Measurements from ENCODE around the gene LAMB2. TPM values are rescaled to one million over a fixed set of nuclear protein-coding genes. Genes with fewer than 3 reads are reported as not detected.

LAMB2 gene
- total RNA-seq, 1 donor from 2014 or later, result 772 TPM

DNA sequence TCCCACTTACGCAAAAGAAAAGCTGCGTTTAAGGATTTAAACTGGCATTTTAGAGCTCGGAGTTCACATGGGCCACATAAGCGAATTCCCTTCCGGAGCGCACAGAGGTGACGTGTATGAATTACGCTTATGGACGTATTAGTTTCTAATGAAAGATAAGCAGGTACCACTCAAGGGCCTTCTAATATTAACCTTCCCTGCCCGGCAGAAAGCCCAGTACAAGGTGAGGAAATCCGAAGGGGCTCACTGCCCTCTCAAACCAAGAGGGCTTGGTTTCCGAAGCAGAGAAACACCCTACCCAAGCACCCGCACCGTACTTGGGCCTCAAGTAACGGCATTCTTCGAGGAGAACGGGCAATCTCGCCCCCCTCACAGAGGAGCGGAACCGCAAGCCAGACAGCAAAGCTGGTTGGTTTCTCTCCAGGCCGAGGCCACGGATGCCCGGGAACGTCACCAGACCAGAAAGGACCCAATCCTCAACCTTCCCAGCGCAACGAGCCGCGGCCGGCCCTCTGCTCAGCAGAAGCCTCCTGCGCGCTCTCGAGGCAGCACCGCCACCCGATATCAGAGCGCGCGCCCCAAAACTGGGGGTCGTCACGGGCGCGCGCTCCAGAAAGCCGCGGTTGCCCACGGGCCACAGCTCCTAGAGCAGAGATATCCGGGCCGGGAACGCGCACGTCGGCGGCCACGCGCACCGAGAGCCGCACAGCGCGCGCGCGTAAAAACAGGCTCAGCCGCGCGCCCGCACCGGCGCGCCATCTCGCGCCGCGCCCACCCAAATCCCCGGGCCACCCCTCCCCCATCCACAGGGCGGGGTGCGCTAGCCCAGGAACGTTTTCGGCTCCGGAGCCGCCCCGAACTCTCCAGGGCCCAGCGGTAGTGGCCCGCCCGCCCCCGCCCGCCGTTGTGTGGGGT, 39.7 kb downstream of the LAMB2 start:
- peaks cover 77% of the 10 kb centered on the region for H3K4me1 ChIP-seq
- peak; percentile 84 for DNase-seq
- intact Hi-C loops (cut with micrococcal nuclease), result no loop called here
- H3K27me3 ChIP-seq (ENCODE audit: low read depth), result no peaks in the 10 kb centered on the region
- peak overlapping the region; percentile 98 for H3K4me3 ChIP-seq
- peaks cover 26% of the 10 kb centered on the region for H3K36me3 ChIP-seq
- TF ChIP-seq, protein P1, sequence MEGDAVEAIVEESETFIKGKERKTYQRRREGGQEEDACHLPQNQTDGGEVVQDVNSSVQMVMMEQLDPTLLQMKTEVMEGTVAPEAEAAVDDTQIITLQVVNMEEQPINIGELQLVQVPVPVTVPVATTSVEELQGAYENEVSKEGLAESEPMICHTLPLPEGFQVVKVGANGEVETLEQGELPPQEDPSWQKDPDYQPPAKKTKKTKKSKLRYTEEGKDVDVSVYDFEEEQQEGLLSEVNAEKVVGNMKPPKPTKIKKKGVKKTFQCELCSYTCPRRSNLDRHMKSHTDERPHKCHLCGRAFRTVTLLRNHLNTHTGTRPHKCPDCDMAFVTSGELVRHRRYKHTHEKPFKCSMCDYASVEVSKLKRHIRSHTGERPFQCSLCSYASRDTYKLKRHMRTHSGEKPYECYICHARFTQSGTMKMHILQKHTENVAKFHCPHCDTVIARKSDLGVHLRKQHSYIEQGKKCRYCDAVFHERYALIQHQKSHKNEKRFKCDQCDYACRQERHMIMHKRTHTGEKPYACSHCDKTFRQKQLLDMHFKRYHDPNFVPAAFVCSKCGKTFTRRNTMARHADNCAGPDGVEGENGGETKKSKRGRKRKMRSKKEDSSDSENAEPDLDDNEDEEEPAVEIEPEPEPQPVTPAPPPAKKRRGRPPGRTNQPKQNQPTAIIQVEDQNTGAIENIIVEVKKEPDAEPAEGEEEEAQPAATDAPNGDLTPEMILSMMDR (IDR thresholded peaks at IDR 0.05; ENCODE audit: borderline replicate concordance), result no peak
- no peaks in the 10 kb centered on the region for H3K9me3 ChIP-seq (replicated peaks)
- H3K27ac ChIP-seq (replicated peaks), result peak overlapping the region; percentile 97

DNA sequence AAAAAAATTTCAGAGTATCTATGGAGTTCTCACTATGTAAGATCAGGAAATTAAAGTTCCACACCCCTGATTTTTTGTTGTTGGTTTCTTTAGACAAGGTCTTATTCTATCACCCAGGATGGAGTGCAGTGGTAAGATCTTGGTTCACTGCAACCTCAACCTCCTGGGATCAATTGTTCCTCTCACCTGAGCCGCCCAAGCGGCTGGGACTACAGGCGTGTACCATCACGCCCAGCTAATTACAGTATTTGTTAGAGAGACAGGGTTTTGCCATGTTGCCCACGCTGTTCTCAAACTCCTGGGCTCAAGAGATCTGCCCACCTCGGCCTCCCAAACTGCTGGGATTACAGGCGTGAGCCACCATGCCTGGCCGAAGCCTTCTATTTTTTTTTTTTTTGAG, 51.4 kb downstream of the LAMB2 start:
- DNase-seq, result no peak
- H3K9me3 ChIP-seq (replicated peaks), result no peaks in the 10 kb centered on the region
- intact Hi-C loops (cut with micrococcal nuclease), result no loop called here
- peaks cover 21% of the 10 kb centered on the region for H3K36me3 ChIP-seq
- no peaks in the 10 kb centered on the region for H3K27me3 ChIP-seq (ENCODE audit: low read depth)
- TF ChIP-seq, protein P1 (IDR thresholded peaks at IDR 0.05; ENCODE audit: borderline replicate concordance), result no peak
- H3K4me3 ChIP-seq, result no peak overlapping the region
- no peak overlapping the region for H3K27ac ChIP-seq (replicated peaks)
- H3K4me1 ChIP-seq, result peaks cover 4% of the 10 kb centered on the region

DNA sequence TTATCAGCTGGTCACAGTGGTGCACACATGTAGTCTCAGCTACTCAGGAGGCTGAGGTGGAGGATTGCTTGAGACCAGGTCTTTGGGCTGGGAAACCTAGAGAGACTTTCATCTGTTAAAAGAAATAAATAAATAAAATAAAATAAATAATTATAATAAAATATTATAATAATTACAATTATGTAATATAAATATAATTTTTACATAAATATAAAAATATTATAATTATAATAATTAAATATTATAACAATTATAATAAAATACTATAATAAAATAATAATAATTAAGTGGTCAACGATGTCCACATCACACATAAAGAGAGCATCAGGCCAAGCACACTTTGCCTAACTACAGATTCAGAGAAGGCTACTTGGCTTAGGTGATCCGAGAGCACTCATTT, 53.6 kb downstream of the LAMB2 start:
- no peak for DNase-seq
- Histone ChIP-seq H3K27ac (replicated peaks) (no peak overlapping the region), H3K27me3 (ENCODE audit: low read depth) (no peaks in the 10 kb centered on the region), H3K4me1 (peaks cover 4% of the 10 kb centered on the region), H3K4me3 (no peak overlapping the region), H3K9me3 (replicated peaks) (no peaks in the 10 kb centered on the region), H3K36me3 (peaks cover 43% of the 10 kb centered on the region)
- intact Hi-C loops (cut with micrococcal nuclease), result no loop called here
- TF ChIP-seq, protein P1 (IDR thresholded peaks at IDR 0.05; ENCODE audit: borderline replicate concordance), result no peak

DNA sequence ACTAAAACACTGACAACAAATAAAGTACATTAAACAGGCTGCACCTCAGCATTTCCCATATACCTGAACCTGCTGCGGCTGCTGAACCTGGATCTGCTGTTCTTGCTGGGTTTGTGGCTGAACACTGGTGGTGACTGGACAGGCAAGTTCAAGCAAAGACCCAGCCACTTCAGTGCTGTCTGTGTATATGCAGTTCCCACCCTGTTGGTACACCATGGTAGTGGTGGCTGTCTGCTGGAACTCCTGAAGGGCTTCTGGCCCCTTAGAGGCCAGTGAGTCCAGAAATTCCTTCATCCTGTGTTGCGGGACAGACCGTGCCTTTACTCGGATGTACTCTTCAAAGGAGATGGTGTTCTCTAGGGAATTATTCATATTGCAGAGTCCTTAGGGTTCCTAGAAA, 56.2 kb downstream of the LAMB2 start:
- Histone ChIP-seq H3K4me3 (no peak overlapping the region), H3K9me3 (replicated peaks) (no peaks in the 10 kb centered on the region), H3K4me1 (peaks cover 4% of the 10 kb centered on the region), H3K27ac (replicated peaks) (no peak overlapping the region), H3K27me3 (ENCODE audit: low read depth) (no peaks in the 10 kb centered on the region), H3K36me3 (peaks cover 69% of the 10 kb centered on the region)
- no peak for DNase-seq
- intact Hi-C loops (cut with micrococcal nuclease), result no loop called here
- TF ChIP-seq, protein P1 (IDR thresholded peaks at IDR 0.05; ENCODE audit: borderline replicate concordance), result no peak

DNA sequence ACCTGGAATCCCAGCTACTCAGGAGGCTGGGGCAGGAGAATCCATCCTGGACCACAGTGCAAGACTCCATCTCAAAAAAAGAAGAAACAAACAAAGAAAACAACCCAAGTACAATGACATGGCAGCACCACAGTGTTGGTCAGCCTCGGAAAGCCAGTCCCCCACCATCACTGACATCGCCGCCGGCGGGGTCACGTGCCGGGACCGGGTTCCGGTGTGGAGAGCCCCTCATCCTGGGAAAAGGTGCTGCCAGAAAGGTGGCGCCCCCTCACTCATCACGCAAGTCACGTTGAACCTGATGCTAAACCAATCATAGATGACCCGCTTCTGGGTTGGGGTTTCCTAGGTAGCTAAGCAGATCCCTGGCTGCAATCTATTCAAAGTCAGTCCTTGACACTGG, 56.7 kb downstream of the LAMB2 start:
- Histone ChIP-seq H3K4me1 (peaks cover 4% of the 10 kb centered on the region), H3K27me3 (ENCODE audit: low read depth) (no peaks in the 10 kb centered on the region), H3K9me3 (replicated peaks) (no peaks in the 10 kb centered on the region), H3K27ac (replicated peaks) (no peak overlapping the region), H3K36me3 (peaks cover 74% of the 10 kb centered on the region), H3K4me3 (no peak overlapping the region)
- intact Hi-C loops (cut with micrococcal nuclease), result no loop called here
- TF ChIP-seq, protein P1 (IDR thresholded peaks at IDR 0.05; ENCODE audit: borderline replicate concordance), result no peak
- DNase-seq, result no peak

Small RNAs within 50 kb of the gene (microRNA-seq; reads per million reads assigned to microRNA genes)
- not detected for gene MIR6890

Other genes starting within 250 kb of the LAMB2 start
- 94.1 TPM for gene SLC25A20, start 234.2 kb downstream of the LAMB2 start, total RNA-seq
- 180 TPM for gene ARIH2, start 214.2 kb downstream of the LAMB2 start, total RNA-seq
- gene P4HTM, start 142.8 kb downstream of the LAMB2 start, total RNA-seq, result 28.9 TPM
- gene WDR6, start 125.7 kb downstream of the LAMB2 start, total RNA-seq, result 79.0 TPM
- gene DALRD3, start 114.5 kb downstream of the LAMB2 start, total RNA-seq, result 11.8 TPM
- gene NDUFAF3, start 110.9 kb downstream of the LAMB2 start, total RNA-seq, result 159 TPM
- 46.9 TPM for gene IMPDH2, start 103.7 kb downstream of the LAMB2 start, total RNA-seq
- 58.8 TPM for gene QRICH1, start 39.0 kb downstream of the LAMB2 start, total RNA-seq
- 203 TPM for gene QARS1, start 28.3 kb downstream of the LAMB2 start, total RNA-seq
- gene USP19, start 12.2 kb downstream of the LAMB2 start, total RNA-seq, result 62.5 TPM
- gene CCDC71, start 33.3 kb upstream of the LAMB2 start, total RNA-seq, result 11.9 TPM
- gene KLHDC8B, start 38.5 kb upstream of the LAMB2 start, total RNA-seq, result 92.5 TPM
- 2.8 TPM for gene C3orf62, start 144.2 kb upstream of the LAMB2 start, total RNA-seq
- 37.3 TPM for gene USP4, start 207.0 kb upstream of the LAMB2 start, total RNA-seq
- 115 TPM for gene GPX1, start 225.3 kb upstream of the LAMB2 start, total RNA-seq